ENCODE data around the gene MAD2L2. TPM values are rescaled to one million over a fixed set of nuclear protein-coding genes. Genes with fewer than 3 reads are reported as not detected.

Gene MAD2L2
- total RNA-seq, 1 experiment from 2014 or later = 283 TPM

GRCh38 chr1:11673089-11673769, 7.7 kb downstream of the MAD2L2 start:
- Mint-ChIP-seq H3K36me3 (peaks cover 61% of the 10 kb centered on the region), H3K4me3 (no peak overlapping the region), H3K27me3 (ENCODE audit: low read depth) (no peaks in the 10 kb centered on the region; the same call in 1 of the 2 replicates), H3K4me1 (peaks cover 5% of the 10 kb centered on the region; the same call in 1 of the 2 replicates), H3K9me3 (no peaks in the 10 kb centered on the region), H3K27ac (no peak overlapping the region)
- DNase-seq (ENCODE audit: low spot score) = no peak
- ATAC-seq = no peak
- CTCF ChIA-PET = interaction anchor here (0.6 to 1.9 kb wide), 6 partner anchors 9 to 217 kb away, joined by 3 to 9 read pairs (median 4); partner anchors contain the start of gene FBXO6
- POLR2A ChIA-PET = interaction anchor here (0.6 to 0.9 kb wide), 3 partner anchors 9 to 55 kb away, joined by 3 read pairs; no protein-coding TSS in a partner anchor
- no peak for TF ChIP-seq CREM (CRISPR knock-in tag; IDR thresholded peaks at IDR 0.05)
- TF ChIP-seq TEAD4 (CRISPR knock-in tag; IDR thresholded peaks at IDR 0.05) = peak; percentile 20; the same call in 1 of the 2 replicates
- TF ChIP-seq FOXP1 (CRISPR knock-in tag; IDR thresholded peaks at IDR 0.05; ENCODE audit: borderline replicate concordance) = no peak

- TF ChIP-seq ZNF232 (CRISPR knock-in tag; IDR thresholded peaks at IDR 0.05) (no peak), MLX (CRISPR knock-in tag; IDR thresholded peaks at IDR 0.05) (no peak)
- Mint-ChIP-seq H3K9me3 (no peaks in the 10 kb centered on the region), H3K4me3 (no peak overlapping the region), H3K4me1 (no peaks in the 10 kb centered on the region), H3K27me3 (ENCODE audit: low read depth) (no peaks in the 10 kb centered on the region; the same call in 1 of the 2 replicates), H3K27ac (no peak overlapping the region), H3K36me3 (peaks cover 57% of the 10 kb centered on the region)
- CTCF ChIA-PET = no interaction called here
- DNase-seq (ENCODE audit: low spot score) = no peak
- POLR2A ChIA-PET = interaction anchor here (0.7 kb wide), 1 partner anchor 24 kb away, joined by 3 read pairs; no protein-coding TSS in a partner anchor
- no peak for ATAC-seq
These were observed 9.2 kb downstream of the MAD2L2 start for GRCh38 chr1:11671544-11672286.

- H3K4me1 Mint-ChIP-seq = no peaks in the 10 kb centered on the region
- TF ChIP-seq CBFB (CRISPR knock-in tag; IDR thresholded peaks at IDR 0.05; ENCODE audit: low read depth) (no peak), SP1 (CRISPR knock-in tag; conservative IDR thresholded peaks at IDR 0.05) (no peak), ZNF671 (CRISPR knock-in tag; IDR thresholded peaks at IDR 0.05) (no peak), RORB (CRISPR knock-in tag; IDR thresholded peaks at IDR 0.05) (no peak), ZNF138 (CRISPR knock-in tag; conservative IDR thresholded peaks at IDR 0.05) (no peak), USF2 (CRISPR knock-in tag; IDR thresholded peaks at IDR 0.05) (no peak), ZNF121 (CRISPR knock-in tag; IDR thresholded peaks at IDR 0.05) (no peak), TP53 (CRISPR knock-in tag; IDR thresholded peaks at IDR 0.05) (no peak), NFE2L1 (CRISPR knock-in tag; IDR thresholded peaks at IDR 0.05) (no peak), HMGA2 (CRISPR knock-in tag; IDR thresholded peaks at IDR 0.05) (no peak), AFF4 (CRISPR knock-in tag; IDR thresholded peaks at IDR 0.05; ENCODE audit: borderline replicate concordance) (no peak)
- CTCF ChIA-PET = no interaction called here
- DNase-seq (ENCODE audit: low spot score) (no peak), ATAC-seq (no peak)
- peaks cover 53% of the 10 kb centered on the region for H3K36me3 Mint-ChIP-seq
- no peaks in the 10 kb centered on the region; the same call in 1 of the 2 replicates for H3K27me3 Mint-ChIP-seq (ENCODE audit: low read depth)
- H3K27ac Mint-ChIP-seq = no peak overlapping the region
- POLR2A ChIA-PET = no interaction called here
- H3K9me3 Mint-ChIP-seq = no peaks in the 10 kb centered on the region
- H3K4me3 Mint-ChIP-seq = no peak overlapping the region
These were observed 9.8 kb downstream of the MAD2L2 start for GRCh38 chr1:11671205-11671543.
